OCI-LY1 (cell line): Measurements from ENCODE around the gene EEFSEC.

Experiments used
- H2AFZ ChIP-seq: fragments of 200-600 bp; sonication (generic), shearing (Covaris generic); 2 replicates; pipeline ENCODE4 v1.6.0; 2014; ENCODE audit warnings: antibody characterized with exemption, mild to moderate bottlenecking, low read length
- H3F3A ChIP-seq: fragments of 200-600 bp; sonication (generic), shearing (Covaris generic); 2 replicates; pipeline ENCODE4 v1.6.0; 2014; ENCODE audit warnings: mild to moderate bottlenecking, antibody characterized with exemption, low read length, moderate library complexity; ENCODE audit not compliant: insufficient read depth
- H3K27ac ChIP-seq: fragments of 200-600 bp; sonication (generic); 2 replicates; pipeline ENCODE4 v1.5.1; 2014; ENCODE audit warnings: low read length, mixed run types, mild to moderate bottlenecking, low read depth; ENCODE audit not compliant: poor library complexity, severe bottlenecking
- H3K27me3 ChIP-seq: fragments of 200-600 bp; sonication (generic); 2 replicates; pipeline ENCODE4 v1.6.0; 2014; ENCODE audit warnings: antibody characterized with exemption, mild to moderate bottlenecking, low read length, moderate library complexity; ENCODE audit not compliant: insufficient read depth
- H3K36me3 ChIP-seq: fragments of 200-600 bp; sonication (generic); 2 replicates; pipeline ENCODE4 v1.6.1; 2014; ENCODE audit warnings: mild to moderate bottlenecking, antibody characterized with exemption, low read length, moderate library complexity, mixed read lengths; ENCODE audit not compliant: insufficient read depth
- H3K4me1 ChIP-seq: fragments of 200-600 bp; sonication (generic); 2 replicates; pipeline ENCODE4 v1.5.1; 2014; ENCODE audit warnings: mild to moderate bottlenecking, low read length, moderate library complexity; ENCODE audit not compliant: insufficient read depth, severe bottlenecking
- H3K4me2 ChIP-seq: fragments of 200-600 bp; sonication (generic), shearing (Covaris generic); 2 replicates; pipeline ENCODE4 v1.6.1; 2014; ENCODE audit warnings: low read length
- H3K4me3 ChIP-seq: fragments of 200-600 bp; sonication (generic); 2 replicates; pipeline ENCODE4 v1.5.1; 2014; ENCODE audit warnings: low read length, low read depth, mild to moderate bottlenecking, mixed read lengths; ENCODE audit not compliant: poor library complexity, severe bottlenecking
- H3K79me2 ChIP-seq: fragments of 200-600 bp; shearing (Covaris generic); 2 replicates; pipeline ENCODE4 v1.6.1; 2016; ENCODE audit warnings: mixed run types, low read length, mixed read lengths; ENCODE audit not compliant: insufficient read depth
- H3K9ac ChIP-seq: fragments of 200-600 bp; sonication (generic), shearing (Covaris generic); 2 replicates; pipeline ENCODE4 v1.6.1; 2014; ENCODE audit warnings: mild to moderate bottlenecking, low read length, mixed read lengths
- H3K9me2 ChIP-seq: fragments of 200-600 bp; sonication (generic), shearing (Covaris generic); 2 replicates; pipeline ENCODE4 v1.6.1; 2014; ENCODE audit warnings: low read depth, mild to moderate bottlenecking, low read length, mixed read lengths
- H3K9me3 ChIP-seq: fragments of 200-600 bp; shearing (Covaris generic); 2 replicates; pipeline ENCODE4 v1.6.1; 2014; ENCODE audit warnings: low read length, mixed read lengths
- H4K20me1 ChIP-seq: fragments of 200-600 bp; sonication (generic), shearing (Covaris generic); 2 replicates; pipeline ENCODE4 v1.6.0; 2016; ENCODE audit warnings: mild to moderate bottlenecking, low read length; ENCODE audit not compliant: insufficient read depth
- EZH2 ChIP-seq: fragments of 200-600 bp; sonication (generic), shearing (Covaris generic); IDR thresholded peaks from 2 replicates; pipeline ENCODE4 v1.8.0; 2017; ENCODE audit warnings: borderline replicate concordance, mixed run types, mild to moderate bottlenecking, antibody characterized with exemption, low read length, moderate library complexity, mixed read lengths
- TF ChIP-seq, protein P1 (sequence below): fragments of 200-600 bp; sonication (generic), shearing (Covaris generic); IDR thresholded peaks from 2 replicates; pipeline ENCODE4 v1.5.1; 2017; ENCODE audit warnings: mild to moderate bottlenecking, antibody characterized with exemption, low read length, moderate library complexity, mixed read lengths

EEFSEC gene

GRCh38 chr3:128430731-128431130 lies 277.4 kb downstream of the EEFSEC start:
- Histone ChIP-seq H3F3A (no peaks in the 10 kb centered on the region), H2AFZ (no peak overlapping the region), H4K20me1 (no peaks in the 10 kb centered on the region), H3K4me3 (no peak overlapping the region), H3K27me3 (peaks cover 8% of the 10 kb centered on the region; the same call in 1 of the 2 replicates), H3K9me2 (no peaks in the 10 kb centered on the region), H3K36me3 (no peaks in the 10 kb centered on the region), H3K4me2 (no peak overlapping the region), H3K4me1 (peaks cover 4% of the 10 kb centered on the region), H3K9me3 (no peaks in the 10 kb centered on the region), H3K9ac (no peak overlapping the region), H3K79me2 (no peaks in the 10 kb centered on the region), H3K27ac (no peak overlapping the region)
- no peak for TF ChIP-seq EZH2
- TF ChIP-seq, protein P1, sequence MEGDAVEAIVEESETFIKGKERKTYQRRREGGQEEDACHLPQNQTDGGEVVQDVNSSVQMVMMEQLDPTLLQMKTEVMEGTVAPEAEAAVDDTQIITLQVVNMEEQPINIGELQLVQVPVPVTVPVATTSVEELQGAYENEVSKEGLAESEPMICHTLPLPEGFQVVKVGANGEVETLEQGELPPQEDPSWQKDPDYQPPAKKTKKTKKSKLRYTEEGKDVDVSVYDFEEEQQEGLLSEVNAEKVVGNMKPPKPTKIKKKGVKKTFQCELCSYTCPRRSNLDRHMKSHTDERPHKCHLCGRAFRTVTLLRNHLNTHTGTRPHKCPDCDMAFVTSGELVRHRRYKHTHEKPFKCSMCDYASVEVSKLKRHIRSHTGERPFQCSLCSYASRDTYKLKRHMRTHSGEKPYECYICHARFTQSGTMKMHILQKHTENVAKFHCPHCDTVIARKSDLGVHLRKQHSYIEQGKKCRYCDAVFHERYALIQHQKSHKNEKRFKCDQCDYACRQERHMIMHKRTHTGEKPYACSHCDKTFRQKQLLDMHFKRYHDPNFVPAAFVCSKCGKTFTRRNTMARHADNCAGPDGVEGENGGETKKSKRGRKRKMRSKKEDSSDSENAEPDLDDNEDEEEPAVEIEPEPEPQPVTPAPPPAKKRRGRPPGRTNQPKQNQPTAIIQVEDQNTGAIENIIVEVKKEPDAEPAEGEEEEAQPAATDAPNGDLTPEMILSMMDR: no peak

DNA sequence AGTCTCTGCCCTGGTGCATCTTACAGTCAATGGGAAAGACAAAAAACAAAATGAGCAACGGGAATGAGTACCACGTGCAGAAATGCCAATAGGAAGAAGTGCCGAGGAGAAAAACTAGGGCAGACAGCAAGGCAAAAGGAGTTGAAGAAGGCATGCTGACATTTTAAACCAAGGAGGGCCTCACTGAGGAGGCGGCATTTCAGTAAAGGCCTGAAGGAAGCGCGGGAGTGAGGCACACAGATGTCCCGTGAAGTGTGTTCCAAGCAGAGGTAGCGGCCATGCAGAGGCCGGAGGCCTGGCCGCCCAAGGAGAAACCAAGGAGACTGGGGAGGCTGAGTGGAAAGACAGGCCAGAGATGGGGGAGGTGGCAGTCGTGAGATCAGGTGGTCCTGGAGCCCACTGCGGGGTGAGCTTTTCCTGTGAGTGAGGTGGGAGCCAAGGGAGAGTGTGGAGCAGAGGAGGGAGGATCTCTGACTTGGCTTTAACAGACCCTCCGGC lies 278.6 kb downstream of the EEFSEC start:
- Histone ChIP-seq H3K27ac (no peak overlapping the region), H3K27me3 (peaks cover 8% of the 10 kb centered on the region; the same call in 1 of the 2 replicates), H3K4me1 (no peaks in the 10 kb centered on the region), H3K4me3 (no peak overlapping the region), H2AFZ (no peak overlapping the region), H3K9me3 (no peaks in the 10 kb centered on the region), H3K9ac (no peak overlapping the region), H3F3A (no peaks in the 10 kb centered on the region), H3K79me2 (no peaks in the 10 kb centered on the region), H4K20me1 (no peaks in the 10 kb centered on the region), H3K9me2 (no peaks in the 10 kb centered on the region), H3K36me3 (no peaks in the 10 kb centered on the region), H3K4me2 (no peak overlapping the region)
- TF ChIP-seq, protein P1: no peak
- no peak for TF ChIP-seq EZH2

- Histone ChIP-seq H3K9me2 (no peaks in the 10 kb centered on the region), H4K20me1 (no peaks in the 10 kb centered on the region), H3K4me1 (no peaks in the 10 kb centered on the region), H2AFZ (no peak overlapping the region), H3K27me3 (peaks cover 8% of the 10 kb centered on the region; the same call in 1 of the 2 replicates), H3K9me3 (no peaks in the 10 kb centered on the region), H3F3A (no peaks in the 10 kb centered on the region), H3K4me2 (no peak overlapping the region), H3K79me2 (no peaks in the 10 kb centered on the region), H3K4me3 (no peak overlapping the region), H3K36me3 (no peaks in the 10 kb centered on the region), H3K27ac (no peak overlapping the region), H3K9ac (no peak overlapping the region)
- no peak for TF ChIP-seq EZH2
- TF ChIP-seq, protein P1: no peak
Observed at GRCh38 chr3:128432301-128432970, 279.2 kb downstream of the EEFSEC start.
